Measurements from ENCODE around the gene KCNH2.

KCNH2 gene

GRCh38 chr7:150909200-150909995, 68.7 kb downstream of the KCNH2 start:
- Histone ChIP-seq H3K27me3 (ENCODE audit: insufficient read depth, poor library complexity, severe bottlenecking) (no peaks in the 10 kb centered on the region), H3K27ac (ENCODE audit: poor library complexity, severe bottlenecking) (no peak overlapping the region), H3K4me1 (ENCODE audit: insufficient read depth, poor library complexity, severe bottlenecking) (peaks cover 2% of the 10 kb centered on the region), H3K4me3 (ENCODE audit: severe bottlenecking) (no peak overlapping the region), H3K36me3 (ENCODE audit: low read depth) (no peaks in the 10 kb centered on the region), H3K9me3 (ENCODE audit: severe bottlenecking) (no peaks in the 10 kb centered on the region)
- DNase-seq (ENCODE audit: low spot score) (no peak), ATAC-seq (ENCODE audit: low read depth) (no peak)
- no peak for TF ChIP-seq CTCF (IDR thresholded peaks at IDR 0.05; ENCODE audit: poor library complexity, severe bottlenecking)

- DNase-seq (ENCODE audit: low spot score), result no peak
- Histone ChIP-seq H3K4me1 (ENCODE audit: insufficient read depth, poor library complexity, severe bottlenecking) (peaks cover 11% of the 10 kb centered on the region), H3K36me3 (ENCODE audit: low read depth) (no peaks in the 10 kb centered on the region), H3K27me3 (ENCODE audit: insufficient read depth, poor library complexity, severe bottlenecking) (no peaks in the 10 kb centered on the region), H3K27ac (ENCODE audit: poor library complexity, severe bottlenecking) (no peak overlapping the region), H3K4me3 (ENCODE audit: severe bottlenecking) (no peak overlapping the region), H3K9me3 (ENCODE audit: severe bottlenecking) (no peaks in the 10 kb centered on the region)
- TF ChIP-seq CTCF (IDR thresholded peaks at IDR 0.05; ENCODE audit: poor library complexity, severe bottlenecking), result no peak
- no peak for ATAC-seq (ENCODE audit: low read depth)
These were observed 69.9 kb downstream of the KCNH2 start for GRCh38 chr7:150908173-150908572.

- TF ChIP-seq CTCF (IDR thresholded peaks at IDR 0.05; ENCODE audit: poor library complexity, severe bottlenecking), result no peak
- DNase-seq (ENCODE audit: low spot score), result no peak
- no peak overlapping the region for H3K4me3 ChIP-seq (ENCODE audit: severe bottlenecking)
These were observed 73.9 kb downstream of the KCNH2 start for GRCh38 chr7:150904011-150904909.

GRCh38 chr7:150903606-150904005, 74.5 kb downstream of the KCNH2 start:
- Histone ChIP-seq H3K4me3 (ENCODE audit: severe bottlenecking) (no peak overlapping the region), H3K4me1 (ENCODE audit: insufficient read depth, poor library complexity, severe bottlenecking) (peaks cover 11% of the 10 kb centered on the region), H3K36me3 (ENCODE audit: low read depth) (no peaks in the 10 kb centered on the region), H3K27ac (ENCODE audit: poor library complexity, severe bottlenecking) (peak overlapping the region; percentile 17), H3K27me3 (ENCODE audit: insufficient read depth, poor library complexity, severe bottlenecking) (no peaks in the 10 kb centered on the region), H3K9me3 (ENCODE audit: severe bottlenecking) (no peaks in the 10 kb centered on the region)
- DNase-seq (ENCODE audit: low spot score) (no peak), ATAC-seq (ENCODE audit: low read depth) (peak; percentile 89)
- peak; percentile 17 for TF ChIP-seq CTCF (IDR thresholded peaks at IDR 0.05; ENCODE audit: poor library complexity, severe bottlenecking)

More at GRCh38 chr7:150904011-150904909, 73.9 kb downstream of the KCNH2 start:
- Histone ChIP-seq H3K4me1 (ENCODE audit: insufficient read depth, poor library complexity, severe bottlenecking) (peaks cover 11% of the 10 kb centered on the region), H3K27ac (ENCODE audit: poor library complexity, severe bottlenecking) (peak overlapping the region; percentile 17), H3K9me3 (ENCODE audit: severe bottlenecking) (no peaks in the 10 kb centered on the region), H3K36me3 (ENCODE audit: low read depth) (no peaks in the 10 kb centered on the region), H3K27me3 (ENCODE audit: insufficient read depth, poor library complexity, severe bottlenecking) (no peaks in the 10 kb centered on the region)
- no peak for ATAC-seq (ENCODE audit: low read depth)

All from RWPE2 (cell line).